K562 (cell line): Measurements from ENCODE around the gene PRPF8. TPM values are rescaled to one million over a fixed set of nuclear protein-coding genes. Genes with fewer than 3 reads are reported as not detected.

ENCODE experiments used
- ATAC-seq: fragments of 200-7000 bp; cut with Tn5 transposase; 3 replicates; pipeline ENCODE4 v1.9.1; 2020; ENCODE audit warnings: moderate library complexity
- BruUV-seq: library from RNA; stranded (reverse); fragments of 400-500 nt; replicated peaks from 2 replicates; lab custom pipeline; 2021; lab: Mats Ljungman, UMichigan
- CTCF ChIA-PET: fragments of 300-600 bp; formaldehyde crosslinking; extraction: SDS; loops from one replicate; lab custom pipeline; 2021; ENCODE audit warnings: low intra/inter-chr PET ratio; lab: Yijun Ruan, JAX
- POLR2A ChIA-PET: fragments of 300-600, 350-650 bp; sonication (Branson Sonifier 250); formaldehyde crosslinking; extraction: SDS; loops from one replicate; lab custom pipeline; 2021; ENCODE audit warnings: antibody characterized with exemption, inconsistent platforms; lab: Yijun Ruan, JAX
- DNase-seq, 4 experiments: peaks; one replicate each; pipeline versions ENCODE4 v3.0.0 to v3.0.0-alpha.2; 2011 to 2018; ENCODE audit warnings: low spot score in 3 of 4, mixed read lengths in 3 of 4; ENCODE audit errors: extremely low read depth in 1 of 4
- FAIRE-seq: peaks from 2 replicates; lab custom pipeline; 2011; peaks lifted over from hg19 to GRCh38; lab: Jason Lieb, UNC
- H2AFZ ChIP-seq: 2 replicates; pipeline ENCODE4 v1.6.0; 2011; ENCODE audit warnings: low read depth, low read length, control low read depth, inconsistent platforms
- H3K27ac ChIP-seq: fragments of 200-600 bp; 3 replicates; pipeline ENCODE4 v1.8.0; 2011; ENCODE audit warnings: low read depth, mild to moderate bottlenecking, control low read depth, inconsistent platforms, low read length, moderate library complexity, mixed read lengths; ENCODE audit errors: extremely low read depth
- H3K27me3 ChIP-seq, 2 experiments: fragments of 300-600 bp in 1 of 2; 2 replicates in 1 of 2; 3 replicates in 1 of 2; pipeline versions ENCODE4 v1.6.0 to v1.8.0; 2011; ENCODE audit warnings: inconsistent platforms in 2 of 2, low read length in 2 of 2, mild to moderate bottlenecking in 1 of 2, mixed read lengths in 1 of 2, moderate library complexity in 1 of 2; ENCODE audit not compliant: control insufficient read depth in 2 of 2, insufficient read depth in 2 of 2
- H3K36me3 ChIP-seq: fragments of 300-600 bp; 3 replicates; pipeline ENCODE4 v1.8.0; 2011; ENCODE audit warnings: mild to moderate bottlenecking, low read length, inconsistent platforms; ENCODE audit not compliant: control insufficient read depth, insufficient read depth
- H3K4me1 ChIP-seq, 2 experiments: fragments of 200-600 bp in 1 of 2; replicated peaks in 1 of 2; 2 replicates in 1 of 2; 3 replicates in 1 of 2; pipeline versions ENCODE4 v1.5.1 to v1.8.0; 2011; ENCODE audit warnings: inconsistent platforms in 2 of 2, low read length in 2 of 2, mild to moderate bottlenecking in 1 of 2, mixed read lengths in 1 of 2, moderate library complexity in 1 of 2; ENCODE audit not compliant: control insufficient read depth in 2 of 2, insufficient read depth in 2 of 2
- H3K4me2 ChIP-seq: 2 replicates; pipeline ENCODE4 v1.6.1; 2011; ENCODE audit warnings: low read length, control low read depth, inconsistent platforms, mixed read lengths; ENCODE audit not compliant: insufficient read depth
- H3K4me3 ChIP-seq: fragments of 200-600 bp; sonication (generic), shearing (Covaris generic); 2 replicates; pipeline ENCODE4 v1.5.1; 2016; ENCODE audit warnings: control low read depth, inconsistent platforms
- H3K79me2 ChIP-seq: fragments of 200-600 bp; 3 replicates; pipeline ENCODE4 v1.8.0; 2011; ENCODE audit warnings: low read length, inconsistent platforms; ENCODE audit not compliant: control insufficient read depth, insufficient read depth
- H3K9ac ChIP-seq, 2 experiments: 2 replicates each; pipeline versions ENCODE4 v1.6.0 to v1.6.1; 2011; ENCODE audit warnings: low read depth in 2 of 2, low read length in 2 of 2, control low read depth in 1 of 2, inconsistent platforms in 1 of 2, mild to moderate bottlenecking in 1 of 2, mixed read lengths in 1 of 2; ENCODE audit not compliant: insufficient read depth in 1 of 2
- H3K9me1 ChIP-seq: one replicate; pipeline ENCODE4 v1.6.0; 2011; ENCODE audit warnings: inconsistent platforms, mild to moderate bottlenecking, low read length, moderate library complexity; ENCODE audit not compliant: control insufficient read depth, insufficient read depth
- H3K9me3 ChIP-seq: replicated peaks from 2 replicates; pipeline ENCODE4 v1.5.1; 2011; ENCODE audit warnings: low read depth, low read length, inconsistent platforms; ENCODE audit not compliant: control insufficient read depth, insufficient read depth
- H4K20me1 ChIP-seq: replicated peaks from 2 replicates; pipeline ENCODE4 v1.6.1; 2011; ENCODE audit warnings: low read length, inconsistent platforms, mixed read lengths; ENCODE audit not compliant: control insufficient read depth, insufficient read depth
- ATF1 ChIP-seq, 2 experiments: fragments of 450-650 bp in 1 of 2; IDR thresholded peaks; 2 replicates each; pipeline ENCODE4 v1.6.1; 2016; ENCODE audit warnings: missing compliant biosample characterization in 1 of 2, missing genetic modification characterization in 1 of 2
- KAT8 ChIP-seq: fragments of 450-650 bp; IDR thresholded peaks from 2 replicates; pipeline ENCODE4 v1.6.1; 2016; ENCODE audit warnings: low read depth, mild to moderate bottlenecking
- KDM4B ChIP-seq, 2 experiments: fragments of 450-650 bp in 1 of 2; sonication (generic) in 1 of 2; IDR thresholded peaks; 2 replicates each; pipeline ENCODE4 v1.6.1; 2016 to 2017; ENCODE audit warnings: borderline replicate concordance in 2 of 2, antibody characterized with exemption in 1 of 2, low read depth in 1 of 2, mild to moderate bottlenecking in 1 of 2
- NRF1 ChIP-seq, 2 experiments: fragments of 450-650 bp; IDR thresholded peaks in 1 of 2; conservative IDR thresholded peaks in 1 of 2; 2 replicates each; pipeline ENCODE4 v1.6.1; 2014; ENCODE audit warnings: mild to moderate bottlenecking in 2 of 2
- OTX1 ChIP-seq: fragments of 450-650 bp; formaldehyde crosslinking; IDR thresholded peaks from 2 replicates; pipeline ENCODE4 v1.4.0; 2022; ENCODE audit warnings: mild to moderate bottlenecking
- POLR2AphosphoS5 ChIP-seq: IDR thresholded peaks from 2 replicates; pipeline ENCODE4 v1.6.1; 2011; ENCODE audit warnings: mild to moderate bottlenecking, low read depth, low read length, moderate library complexity; ENCODE audit not compliant: control insufficient read depth, insufficient read depth
- POLR3A ChIP-seq: IDR thresholded peaks from 2 replicates; pipeline ENCODE4 v1.6.1; 2011; ENCODE audit warnings: borderline replicate concordance, mild to moderate bottlenecking, moderate library complexity; ENCODE audit not compliant: insufficient read length, insufficient read depth; ENCODE audit errors: extremely low read depth
- RBM17 ChIP-seq: fragments of 200-400 bp; formaldehyde crosslinking; IDR thresholded peaks from 2 replicates; pipeline ENCODE4 v1.6.1; 2017; ENCODE audit warnings: low read depth, mild to moderate bottlenecking, low read length, borderline replicate concordance
- TCFL5 ChIP-seq: fragments of 250-450 bp; sonication (Bioruptor Pico); conservative IDR thresholded peaks from 2 replicates; pipeline ENCODE4 v1.6.1; 2021; ENCODE audit warnings: mild to moderate bottlenecking, moderate library complexity, matching md5 sums
- ZNF146 ChIP-seq: IDR thresholded peaks from one replicate; pipeline ENCODE4 v1.6.1; 2018; ENCODE audit warnings: missing compliant biosample characterization; ENCODE audit not compliant: unreplicated experiment
- ZNF274 ChIP-seq: IDR thresholded peaks from 2 replicates; pipeline ENCODE4 v1.6.1; 2011; ENCODE audit warnings: low read depth, mild to moderate bottlenecking, low read length, moderate library complexity, borderline replicate concordance
- ZNF584 ChIP-seq: fragments of 200-800 bp; sonication (Bioruptor generic); IDR thresholded peaks from 2 replicates; pipeline ENCODE4 v1.6.1; 2016; ENCODE audit warnings: low read depth, mild to moderate bottlenecking, missing genetic modification characterization, missing compliant biosample characterization
- ZNF764 ChIP-seq: fragments of 250-450 bp; sonication (Bioruptor Pico); IDR thresholded peaks from 2 replicates; pipeline ENCODE4 v1.4.0; 2020; ENCODE audit warnings: low read depth, mild to moderate bottlenecking, moderate library complexity
- WGBS: fragments of 100-300 bp; shearing (Covaris generic); methylation state at CpG from one replicate; pipeline ENCODE4 v1.1.6; 2016; ENCODE audit warnings: low coverage, mixed read lengths; ENCODE audit not compliant: insufficient coverage; ENCODE audit errors: missing lambda C conversion rate; 5-methylcytosine and 5-hydroxymethylcytosine counted together
- in situ Hi-C: fragments of 300-500 bp; cut with MboI; formaldehyde crosslinking; loops from 4 replicates; pipeline ENCODE4 v1.15.0; 2018; ENCODE audit warnings: inconsistent platforms, mixed read lengths
- intact Hi-C: fragments of 100-400 bp; cut with micrococcal nuclease; formaldehyde crosslinking; loops from 2 replicates; pipeline ENCODE4 v1.14.2; 2022
- polyA plus RNA-seq, 8 experiments: library from polyadenylated mRNA; depleted of rRNA in 4 of 8; stranded (reverse) in 5 of 8; unstranded in 3 of 8; fragments of >200 nt; fragmentation: Nextera tagmentation in 2 of 8; fragmentation: Illumina TruSeq in 1 of 8; extraction: Ambion mirVana in 2 of 8; extraction: Trizol in 1 of 8; gene quantifications; 2 replicates each; pipeline versions ENCODE4 v1.2.1 to v1.2.3, GENCODE V29; 2011 to 2014; ENCODE audit warnings: inconsistent platforms in 1 of 8, missing spikeins in 1 of 8
- total RNA-seq, 7 experiments: library from RNA; depleted of rRNA in 6 of 7; stranded (reverse); fragments of >200 nt in 6 of 7; fragmentation: Illumina TruSeq in 2 of 7; extraction: Trizol in 2 of 7; gene quantifications; 2 replicates each; pipeline versions ENCODE4 v1.2.1 to v1.2.3, GENCODE V29; 2011 to 2021; ENCODE audit warnings: low replicate concordance in 1 of 7

PRPF8 gene
- total and polyA plus RNA-seq, 9 of the 15 experiments (the other 6 are each of a cell fraction or from before 2014, with no cell fraction given), result 64.3 to 294 (median 85.9) TPM

DNA sequence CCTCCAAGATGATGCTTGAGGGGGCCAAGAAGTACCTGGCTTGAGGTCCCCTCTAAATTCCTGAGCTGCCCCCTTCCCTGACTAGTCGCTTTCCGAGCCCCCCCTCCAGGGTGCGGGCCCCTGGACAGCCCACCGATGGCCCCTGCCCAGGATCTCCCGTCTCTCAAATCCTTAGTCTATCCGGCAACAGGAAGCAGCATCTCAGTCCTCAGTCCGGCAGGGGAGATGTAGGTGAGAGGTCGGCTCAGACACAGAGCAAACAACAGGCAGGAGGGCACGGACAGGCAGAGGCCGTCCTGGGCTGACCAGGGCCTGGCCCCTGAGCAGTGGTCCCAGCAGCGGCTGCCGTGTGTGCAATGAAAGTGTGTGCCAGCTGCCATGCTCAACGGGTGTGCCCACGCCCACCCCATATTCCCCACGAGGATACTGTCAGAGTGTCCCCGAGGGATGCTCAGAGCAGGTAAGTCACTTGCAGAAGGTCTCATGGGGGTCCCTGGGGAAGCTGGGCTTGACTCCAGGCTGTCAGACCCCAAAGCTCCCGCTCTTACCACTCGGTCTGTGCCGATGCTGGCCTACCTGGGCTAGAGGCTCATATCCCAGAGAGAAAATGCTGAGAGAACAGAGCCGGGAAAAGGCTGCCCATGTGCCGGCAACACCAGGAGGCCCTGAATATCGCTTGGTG, 63.3 kb downstream of the PRPF8 start (continued):
- TF ChIP-seq NRF1 (conservative IDR thresholded peaks at IDR 0.05 in 1 of 2, IDR thresholded peaks at IDR 0.05 in 1 of 2), result no peak
- no peak for TF ChIP-seq ZNF274

DNA sequence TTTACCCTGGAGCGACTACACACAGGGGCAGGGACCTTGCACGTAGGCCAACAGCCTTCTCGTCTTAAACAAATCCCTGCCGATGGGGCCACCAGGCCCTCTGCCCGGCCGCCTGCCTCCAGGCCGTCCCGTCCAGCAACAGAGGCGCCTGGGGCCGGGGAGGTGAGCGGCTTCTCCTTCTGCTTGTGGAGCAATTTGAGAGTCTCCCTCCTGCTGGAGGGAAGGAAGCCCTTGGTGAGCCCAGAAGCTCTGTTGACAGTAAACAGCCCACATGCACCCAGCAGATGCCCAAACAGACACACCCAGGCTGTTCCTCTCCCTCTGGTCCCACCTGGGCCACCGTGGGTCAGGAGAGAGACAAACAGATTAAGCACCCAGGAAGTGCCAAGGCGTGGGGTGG, 64.2 kb downstream of the PRPF8 start:
- H3K4me2 ChIP-seq, result no peak overlapping the region
- no peaks in the 10 kb centered on the region for H3K9me1 ChIP-seq
- H2AFZ ChIP-seq, result no peak overlapping the region
- H3K9me3 ChIP-seq, result no peaks in the 10 kb centered on the region
- no peaks in the 10 kb centered on the region for H3K27me3 ChIP-seq
- in situ Hi-C loops, result no loop called here
- H4K20me1 ChIP-seq, result peaks cover 8% of the 10 kb centered on the region; the same call in 1 of the 2 replicates
- CTCF ChIA-PET, result no interaction called here
- H3K4me1 ChIP-seq, result peaks cover 8 to 39% of the 10 kb centered on the region in 2 experiments; a peak in 4 of 5 replicates
- intact Hi-C loops, result no loop called here
- WGBS, result 51% methylated on average over 5 of the region's 13 CpGs
- DNase-seq, result no peak
- POLR2A ChIA-PET, result no interaction called here
- ATAC-seq, result no peak
- H3K36me3 ChIP-seq, result no peaks in the 10 kb centered on the region
- BruUV-seq, result no TSS peak
- H3K9ac ChIP-seq, result no peak overlapping the region
- no peak for FAIRE-seq
- H3K79me2 ChIP-seq, result no peaks in the 10 kb centered on the region
- H3K4me3 ChIP-seq, result no peak overlapping the region
- no peak overlapping the region for H3K27ac ChIP-seq
- no peak for TF ChIP-seq KAT8
- TF ChIP-seq ZNF764 (CRISPR knock-in tag), result no peak
- TF ChIP-seq RBM17, result no peak
- no peak for TF ChIP-seq KDM4B (IDR thresholded peaks at IDR 0.05; ENCODE audit: borderline replicate concordance in 2 of 2, low read depth in 1 of 2)
- no peak for TF ChIP-seq ATF1 (CRISPR knock-in tag; IDR thresholded peaks at IDR 0.05)
- no peak for TF ChIP-seq ATF1 (tag; IDR thresholded peaks at IDR 0.05)
- no peak for TF ChIP-seq POLR2AphosphoS5
- TF ChIP-seq ZNF584 (CRISPR knock-in tag), result no peak
- TF ChIP-seq TCFL5 (CRISPR knock-in tag), result no peak
- TF ChIP-seq OTX1 (CRISPR knock-in tag), result no peak
- no peak for TF ChIP-seq ZNF146 (CRISPR knock-in tag)
- TF ChIP-seq POLR3A, result no peak
